GM20431 (cell line): ENCODE measurements around the gene MPHOSPH10.
"Not testable (repeated sequence)": the region's sequence is repeated elsewhere in the genome, so short reads cannot be mapped to it uniquely, and the experiment has no call there.

Experiments
- in situ Hi-C: fragments of 300-500 bp; cut with MseI, MboI; formaldehyde crosslinking; loops from one replicate; pipeline ENCODE4 v1.15.0; 2020; ENCODE audit warnings: low sequenced_read_pairs; ENCODE audit not compliant: unreplicated experiment

The MPHOSPH10 gene

GRCh38 chr2:71157124-71157793 lies 26.8 kb downstream of the MPHOSPH10 start:
- in situ Hi-C loops, result no loop called here

DNA sequence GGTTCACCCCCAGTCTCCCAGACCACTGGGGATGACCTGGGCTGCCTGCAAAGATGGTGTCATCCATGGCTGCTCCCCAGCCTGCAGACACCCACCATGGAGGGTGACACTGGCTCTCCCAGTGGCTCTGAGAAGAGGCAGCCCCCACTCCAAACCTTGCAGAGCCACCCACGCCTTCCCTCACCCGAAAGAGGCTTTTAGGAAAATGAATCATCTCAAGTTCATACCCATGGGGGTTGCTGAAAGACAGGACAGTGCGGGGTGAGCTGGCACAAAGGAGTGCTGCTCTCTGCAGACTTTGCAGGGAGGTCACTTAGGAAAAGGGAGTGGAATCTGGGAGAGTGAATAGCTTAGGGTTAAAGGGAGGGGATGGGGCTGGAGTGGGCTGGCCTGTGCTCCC lies 36.4 kb downstream of the MPHOSPH10 start:
- in situ Hi-C loops, result no loop called here

GRCh38 chr2:71173096-71173495 lies 42.7 kb downstream of the MPHOSPH10 start:
- in situ Hi-C loops, result no loop called here

DNA sequence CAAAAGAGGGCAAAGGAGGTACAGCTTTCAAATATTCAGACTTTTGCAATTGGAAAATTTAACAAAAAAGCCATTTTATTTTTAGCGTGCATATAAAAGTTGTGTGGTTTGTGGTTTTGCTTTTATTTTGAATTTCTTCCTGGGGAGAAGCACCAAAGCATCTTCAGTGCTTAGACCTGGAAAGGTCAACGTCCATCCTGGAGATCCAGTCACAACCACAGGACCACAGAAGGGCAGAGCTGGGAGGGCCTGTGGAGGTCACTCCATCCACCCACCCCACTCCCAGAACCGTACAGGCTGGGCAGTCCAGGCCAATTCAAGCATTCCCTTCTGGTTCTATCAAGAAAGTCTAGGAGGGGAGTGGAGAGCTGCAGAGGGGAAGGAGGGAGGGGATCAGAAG lies 43.8 kb downstream of the MPHOSPH10 start:
- in situ Hi-C loops, result no loop called here

GRCh38 chr2:71178836-71179235 lies 48.4 kb downstream of the MPHOSPH10 start:
- in situ Hi-C loops, result not testable (repeated sequence)

DNA sequence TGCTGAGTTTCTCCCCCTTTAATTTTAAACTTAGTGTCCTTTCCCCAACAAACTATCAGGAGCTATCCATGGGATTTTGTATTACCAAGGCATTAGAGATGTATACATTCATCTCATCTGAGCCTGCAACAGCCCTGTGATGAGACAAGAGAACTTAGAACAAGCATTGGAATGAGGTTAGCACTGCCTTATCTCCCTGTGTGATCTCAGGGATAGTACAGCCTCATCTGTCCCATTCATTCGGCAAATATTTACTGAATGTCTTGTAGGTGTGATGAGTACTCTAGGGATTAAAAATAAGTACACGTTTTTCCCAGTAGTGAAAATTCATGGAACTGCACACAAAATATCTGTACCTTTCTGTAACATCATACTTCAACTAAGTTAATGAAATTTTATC lies 50.9 kb downstream of the MPHOSPH10 start:
- in situ Hi-C loops, result no loop called here

GRCh38 chr2:71183306-71184115 lies 53.1 kb downstream of the MPHOSPH10 start:
- in situ Hi-C loops, result not testable (repeated sequence)

- in situ Hi-C loops, result no loop called here
Measured at GRCh38 chr2:71186973-71187372, 56.5 kb downstream of the MPHOSPH10 start.

DNA sequence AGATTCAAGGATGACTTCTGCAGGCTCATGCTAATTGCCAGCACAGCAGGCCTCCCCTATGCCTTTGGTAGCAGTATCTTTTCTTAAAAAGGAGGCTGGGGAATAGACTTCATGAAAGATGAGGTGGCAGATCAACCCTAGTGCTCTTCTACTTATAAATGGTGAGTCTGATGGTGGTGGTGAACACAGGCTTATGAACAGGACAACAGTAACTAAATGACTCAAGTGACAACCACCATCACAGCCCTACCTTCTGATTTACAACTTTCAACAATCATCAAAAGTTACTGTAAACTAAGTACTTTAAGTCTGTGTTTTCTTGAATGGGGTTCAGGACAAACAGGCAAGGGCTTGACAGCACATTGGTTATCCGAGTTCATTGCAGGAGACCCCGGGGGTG lies 57.2 kb downstream of the MPHOSPH10 start:
- in situ Hi-C loops, result no loop called here

GRCh38 chr2:71190656-71191569 lies 60.5 kb downstream of the MPHOSPH10 start:
- in situ Hi-C loops, result no loop called here

DNA sequence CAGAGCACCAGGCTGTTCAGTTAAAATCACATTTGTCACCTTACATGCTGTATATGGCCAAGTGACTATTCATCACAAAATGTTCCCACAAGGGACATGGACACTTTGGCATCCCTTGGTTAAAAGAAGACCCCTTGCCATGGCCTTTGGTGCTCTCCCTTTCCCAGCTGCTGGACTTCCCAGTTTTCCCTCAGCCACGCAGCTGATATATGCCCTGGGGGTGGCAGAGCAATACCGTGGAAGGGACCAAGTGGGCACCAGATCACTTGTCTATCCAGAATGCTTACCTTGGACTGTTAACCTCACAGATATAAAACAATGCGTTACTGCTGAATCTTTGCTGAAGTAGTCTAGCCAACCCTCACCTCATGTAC lies 61.1 kb downstream of the MPHOSPH10 start:
- in situ Hi-C loops, result no loop called here
